Transverse colon (tissue), 4 donors: ENCODE measurements around the gene TNS3. TPM values are rescaled to one million over a fixed set of nuclear protein-coding genes. Genes with fewer than 3 reads are reported as not detected.

Source experiments
- DNase-seq: peaks from one replicate; pipeline ENCODE4 v3.0.0-alpha.2; 2019
- H3K27ac ChIP-seq, 4 donors: fragments of 200-600 bp; sonication (generic); 2 replicates each; pipeline ENCODE4 v1.5.1; 2016 to 2018; ENCODE audit warnings: inconsistent platforms in 4 of 4
- H3K27me3 ChIP-seq: fragments of 200-600 bp; sonication (generic); 2 replicates; pipeline ENCODE4 v1.5.1; 2017; ENCODE audit warnings: inconsistent platforms
- H3K36me3 ChIP-seq, 4 donors: fragments of 200-600 bp; sonication (generic); 2 replicates each; pipeline ENCODE4 v1.5.1; 2017 to 2019; ENCODE audit warnings: inconsistent platforms in 4 of 4
- H3K4me1 ChIP-seq, 4 donors: fragments of 200-600 bp; sonication (generic); 2 replicates each; pipeline ENCODE4 v1.5.1; 2017 to 2020; ENCODE audit warnings: inconsistent platforms in 4 of 4
- H3K4me3 ChIP-seq, 4 donors: fragments of 200-600 bp; sonication (generic); 1 replicate in 1 of 4; 2 replicates in 3 of 4; pipeline versions ENCODE4 v1.5.1 to v1.6.1; 2017 to 2019; ENCODE audit warnings: inconsistent platforms in 4 of 4
- H3K9me3 ChIP-seq, 2 donors: fragments of 200-600 bp; sonication (generic); 2 replicates each; pipeline ENCODE4 v1.5.1; 2017 to 2019; ENCODE audit warnings: inconsistent platforms in 2 of 2
- CTCF ChIP-seq, 5 experiments: fragments of 200-600 bp in 3 of 5; fragments of 450-650 bp in 2 of 5; sonication (generic) in 3 of 5; IDR thresholded peaks; 1 replicate in 2 of 5; 2 replicates in 3 of 5; pipeline ENCODE4 v1.5.1; 2016 to 2017; ENCODE audit warnings: antibody characterized with exemption in 5 of 5, inconsistent platforms in 3 of 5, mild to moderate bottlenecking in 2 of 5, moderate library complexity in 1 of 5
- EP300 ChIP-seq: sonication (generic); formaldehyde crosslinking; IDR thresholded peaks from one replicate; pipeline ENCODE4 v1.6.1; 2017; ENCODE audit warnings: antibody characterized with exemption, low read depth
- POLR2A ChIP-seq: fragments of 450-650 bp; IDR thresholded peaks from one replicate; pipeline ENCODE4 v1.6.1; 2016; ENCODE audit warnings: antibody characterized with exemption, mild to moderate bottlenecking, moderate library complexity
- POLR2AphosphoS5 ChIP-seq, 3 donors: sonication (generic); formaldehyde crosslinking; IDR thresholded peaks; one replicate each; pipeline ENCODE4 v1.6.1; 2016; ENCODE audit warnings: antibody characterized with exemption in 3 of 3
- WGBS, 2 donors: methylation state at CpG; one replicate each; pipeline ENCODE4 v1.1.5; 2018; ENCODE audit warnings: low coverage in 1 of 2; 5-methylcytosine and 5-hydroxymethylcytosine counted together
- in situ Hi-C, 4 donors: fragments of 200-750 bp; cut with MboI; loops; one replicate each; pipeline versions ENCODE4 v1.15.0 to v1.15.1; 2017; ENCODE audit warnings: low sequenced_read_pairs in 3 of 4, low pct_ligation_motif_present in 1 of 4, low pct_unique_long_range_greater_than_20kb in 1 of 4
- intact Hi-C: fragments of 100-400 bp; cut with DNase I; formaldehyde crosslinking; loops from one replicate; pipeline ENCODE4 v1.15.1; 2023; ENCODE audit warnings: low total_unique reads
- total RNA-seq, 4 donors: library from RNA; depleted of rRNA; stranded (reverse); fragments of >200 nt; gene quantifications; one replicate each; pipeline ENCODE4 v1.1.0, GENCODE V29; 2016

The TNS3 gene
- total RNA-seq, 4 donors from 2014 or later: 58.5 to 104 (median 72.7) TPM

GRCh38 chr7:47492716-47493325 is 89.1 kb downstream of the TNS3 start:
- H3K4me3 ChIP-seq: no peak overlapping the region
- no peaks in the 10 kb centered on the region for H3K9me3 ChIP-seq
- no peak overlapping the region for H3K27ac ChIP-seq
- in situ Hi-C loops (no loop called here), intact Hi-C loops (no loop called here)
- 73 to 89% methylated on average over 7 to 14 of the region's 14 CpGs for WGBS, 2 donors
- peaks cover 19 to 51% (median 26%) of the 10 kb centered on the region in 4 donors for H3K4me1 ChIP-seq
- H3K36me3 ChIP-seq: no peaks in the 10 kb centered on the region
- H3K27me3 ChIP-seq: no peaks in the 10 kb centered on the region
- DNase-seq: no peak
- no peak for TF ChIP-seq POLR2A
- no peak for TF ChIP-seq CTCF (IDR thresholded peaks at IDR 0.05)
- no peak for TF ChIP-seq POLR2AphosphoS5 (IDR thresholded peaks at IDR 0.05)
- no peak for TF ChIP-seq EP300

- 94% methylated on average over 23 of the region's 24 CpGs; no CpG with 5 or more reads in 1 of the 2 donors for WGBS, 2 donors
- in situ Hi-C loops (no loop called here), intact Hi-C loops (no loop called here)
- H3K4me1 ChIP-seq: peaks cover 8 to 44% (median 17%) of the 10 kb centered on the region in 4 donors
- H3K27ac ChIP-seq: no peak overlapping the region
- no peaks in the 10 kb centered on the region for H3K9me3 ChIP-seq
- no peak overlapping the region for H3K4me3 ChIP-seq
- TF ChIP-seq POLR2AphosphoS5 (IDR thresholded peaks at IDR 0.05) (no peak), CTCF (IDR thresholded peaks at IDR 0.05) (no peak), EP300 (no peak), POLR2A (no peak)
- no peak for DNase-seq
- no peaks in the 10 kb centered on the region for H3K36me3 ChIP-seq
- H3K27me3 ChIP-seq: no peaks in the 10 kb centered on the region
These were observed 91.2 kb downstream of the TNS3 start for GRCh38 chr7:47490501-47491265.

- no peak overlapping the region for H3K27ac ChIP-seq
- no peak overlapping the region for H3K4me3 ChIP-seq
- in situ Hi-C loops: no loop called here
- H3K36me3 ChIP-seq: no peaks in the 10 kb centered on the region
- no peak for TF ChIP-seq CTCF (IDR thresholded peaks at IDR 0.05)
- TF ChIP-seq EP300: no peak
- TF ChIP-seq POLR2AphosphoS5 (IDR thresholded peaks at IDR 0.05): no peak
- TF ChIP-seq POLR2A: no peak
- no peak for DNase-seq
- 78 to 83% methylated on average over 3 to 7 of the region's 7 CpGs for WGBS, 2 donors
- intact Hi-C loops: no loop called here
- no peaks in the 10 kb centered on the region for H3K27me3 ChIP-seq
- H3K4me1 ChIP-seq: peaks cover 13 to 49% (median 21%) of the 10 kb centered on the region in 4 donors
- H3K9me3 ChIP-seq: no peaks in the 10 kb centered on the region
These were observed 92.3 kb downstream of the TNS3 start for GRCh38 chr7:47489624-47490023.

- no peak overlapping the region for H3K4me3 ChIP-seq
- peaks cover 6 to 42% (median 20%) of the 10 kb centered on the region in 4 donors for H3K4me1 ChIP-seq
- 80% methylated on average over 2 to 8 of the region's 8 CpGs for WGBS, 2 donors
- no peaks in the 10 kb centered on the region for H3K36me3 ChIP-seq
- H3K9me3 ChIP-seq: no peaks in the 10 kb centered on the region
- in situ Hi-C loops (no loop called here), intact Hi-C loops (no loop called here)
- TF ChIP-seq CTCF (IDR thresholded peaks at IDR 0.05) (no peak), POLR2AphosphoS5 (IDR thresholded peaks at IDR 0.05) (no peak), EP300 (no peak), POLR2A (no peak)
- H3K27ac ChIP-seq: no peak overlapping the region
- no peak for DNase-seq
- no peaks in the 10 kb centered on the region for H3K27me3 ChIP-seq
These were observed 93.0 kb downstream of the TNS3 start for GRCh38 chr7:47488969-47489342.
